Stomach (tissue), 9 donors: ENCODE results near the gene KCNC1. TPM values are rescaled to one million over a fixed set of nuclear protein-coding genes. Genes with fewer than 3 reads are reported as not detected.

ENCODE experiments used
- DNase-seq, 2 donors: peaks; one replicate each; pipeline versions ENCODE4 v3.0.0 to v3.0.0-alpha.2; 2013 to 2019
- H3K27ac ChIP-seq, 5 donors: fragments of 200-600 bp in 4 of 5; sonication (generic) in 4 of 5; one replicate each; pipeline ENCODE4 v1.5.1; 2013 to 2019; ENCODE audit warnings: mild to moderate bottlenecking in 1 of 5, moderate library complexity in 1 of 5
- H3K27me3 ChIP-seq, 3 donors: fragments of 200-600 bp; sonication (generic); one replicate each; pipeline ENCODE4 v1.5.1; 2017 to 2019; ENCODE audit warnings: mixed run types in 1 of 3
- H3K36me3 ChIP-seq, 4 donors: fragments of 200-600 bp; sonication (generic); 1 replicate in 3 of 4; 2 replicates in 1 of 4; pipeline ENCODE4 v1.5.1; 2016 to 2019
- H3K4me1 ChIP-seq, 4 donors: fragments of 200-600 bp; sonication (generic); one replicate each; pipeline ENCODE4 v1.5.1; 2016 to 2019
- H3K4me3 ChIP-seq, 4 donors: fragments of 200-600 bp; sonication (generic) in 3 of 4; one replicate each; pipeline ENCODE4 v1.5.1; 2016 to 2019; ENCODE audit warnings: mild to moderate bottlenecking in 1 of 4
- H3K9me3 ChIP-seq, 4 donors: fragments of 200-600 bp; sonication (generic); one replicate each; pipeline ENCODE4 v1.5.1; 2016 to 2019
- CTCF ChIP-seq, 7 experiments: fragments of 450-650 bp in 4 of 7; fragments of 200-600 bp in 3 of 7; sonication (generic) in 3 of 7; IDR thresholded peaks; one replicate each; pipeline ENCODE4 v1.5.1; 2016 to 2019; ENCODE audit warnings: antibody characterized with exemption in 7 of 7, control low read depth in 2 of 7, mild to moderate bottlenecking in 1 of 7
- EP300 ChIP-seq: sonication (generic); formaldehyde crosslinking; IDR thresholded peaks from one replicate; pipeline ENCODE4 v1.6.1; 2017; ENCODE audit warnings: antibody characterized with exemption
- POLR2A ChIP-seq, 4 donors: fragments of 450-650 bp; IDR thresholded peaks; one replicate each; pipeline ENCODE4 v1.6.1; 2016; ENCODE audit warnings: antibody characterized with exemption in 4 of 4, control low read depth in 2 of 4, mild to moderate bottlenecking in 1 of 4, moderate library complexity in 1 of 4
- POLR2AphosphoS5 ChIP-seq, 3 donors: sonication (generic); formaldehyde crosslinking; IDR thresholded peaks; one replicate each; pipeline ENCODE4 v1.6.1; 2016; ENCODE audit warnings: antibody characterized with exemption in 3 of 3
- WGBS, 5 donors: extraction: QIAGEN DNeasy Blood & Tissue Kit in 3 of 5; methylation state at CpG; one replicate each; pipeline versions ENCODE4 v1.1.5 to v1.1.7; 2013 to 2018; 5-methylcytosine and 5-hydroxymethylcytosine counted together
- intact Hi-C: fragments of 100-400 bp; cut with DNase I; formaldehyde crosslinking; loops from one replicate; pipeline ENCODE4 v1.15.1; 2023; ENCODE audit warnings: low total_unique reads
- polyA plus RNA-seq, 3 donors: library from polyadenylated mRNA; stranded (reverse); fragments of 200-250 nt; gene quantifications; one replicate each; pipeline ENCODE4 v1.2.3, GENCODE V29; 2013
- total RNA-seq, 5 donors: library from RNA; depleted of rRNA; stranded (reverse); fragments of >200 nt; gene quantifications; one replicate each; pipeline versions ENCODE4 v1.1.0 to v1.2.3, GENCODE V29; 2014 to 2016
- donor health status: healthy with polysubstance abuse.
- donor health status: Bipolar disorder and iron deficiency.
- donor health status: healthy.

KCNC1 gene
- total and polyA plus RNA-seq, 8 donors = 0.03 to 0.18 TPM; not detected in 6

GRCh38 chr11:17827006-17827405 is 92.4 kb downstream of the KCNC1 start:
- intact Hi-C loops = no loop called here
- H3K4me3 ChIP-seq = no peak overlapping the region
- no peaks in the 10 kb centered on the region for H3K27me3 ChIP-seq
- 87 to 94% (median 91%) methylated on average over 5 of the region's 5 CpGs for WGBS, 5 donors
- peaks cover 4 to 16% (median 11%) of the 10 kb centered on the region in 4 donors for H3K4me1 ChIP-seq
- H3K36me3 ChIP-seq = no peaks in the 10 kb centered on the region
- H3K27ac ChIP-seq = no peak overlapping the region
- no peaks in the 10 kb centered on the region for H3K9me3 ChIP-seq
- TF ChIP-seq POLR2A (IDR thresholded peaks at IDR 0.05) (no peak), EP300 (no peak), CTCF (IDR thresholded peaks at IDR 0.05) (no peak), POLR2AphosphoS5 (IDR thresholded peaks at IDR 0.05) (no peak)
- no peak for DNase-seq

GRCh38 chr11:17828311-17828751 is 93.8 kb downstream of the KCNC1 start:
- DNase-seq = peak; percentile 29 to 86
- Histone ChIP-seq H3K4me3 (no peak overlapping the region), H3K27me3 (no peaks in the 10 kb centered on the region), H3K27ac (peak overlapping the region in 3 of 5 donors; percentile 5 to 51 (median 32)), H3K4me1 (peaks cover 0 to 5% (median 3%) of the 10 kb centered on the region in 4 donors), H3K36me3 (no peaks in the 10 kb centered on the region), H3K9me3 (no peaks in the 10 kb centered on the region)
- intact Hi-C loops = no loop called here
- 70 to 77% (median 70%) methylated on average over 9 of the region's 9 CpGs for WGBS, 5 donors
- peak in 1 of 3 donors; percentile 7 for TF ChIP-seq POLR2AphosphoS5 (IDR thresholded peaks at IDR 0.05)
- TF ChIP-seq EP300 = no peak

- DNase-seq = no peak
- no peak overlapping the region for H3K27ac ChIP-seq
- H3K9me3 ChIP-seq = no peaks in the 10 kb centered on the region
- no peak overlapping the region for H3K4me3 ChIP-seq
- peaks cover 0 to 5% (median 3%) of the 10 kb centered on the region in 4 donors for H3K4me1 ChIP-seq
- no peaks in the 10 kb centered on the region for H3K27me3 ChIP-seq
- 84 to 100% (median 94%) methylated on average over 1 of the region's 1 CpG for WGBS, 5 donors
- TF ChIP-seq POLR2A (IDR thresholded peaks at IDR 0.05) (no peak), POLR2AphosphoS5 (IDR thresholded peaks at IDR 0.05) (no peak), EP300 (no peak), CTCF (IDR thresholded peaks at IDR 0.05) (no peak)
- H3K36me3 ChIP-seq = no peaks in the 10 kb centered on the region
- intact Hi-C loops = no loop called here
Observed at GRCh38 chr11:17831228-17831627, 96.6 kb downstream of the KCNC1 start.

- H3K27me3 ChIP-seq = no peaks in the 10 kb centered on the region
- H3K4me1 ChIP-seq = peaks cover 0 to 5% (median 3%) of the 10 kb centered on the region in 4 donors
- no peaks in the 10 kb centered on the region for H3K9me3 ChIP-seq
- H3K27ac ChIP-seq = no peak overlapping the region
- 93 to 96% (median 94%) methylated on average over 3 of the region's 3 CpGs for WGBS, 5 donors
- no peak overlapping the region for H3K4me3 ChIP-seq
- intact Hi-C loops = no loop called here
- TF ChIP-seq POLR2AphosphoS5 (IDR thresholded peaks at IDR 0.05) (no peak), CTCF (IDR thresholded peaks at IDR 0.05) (no peak), EP300 (no peak), POLR2A (IDR thresholded peaks at IDR 0.05) (no peak)
- no peak for DNase-seq
- no peaks in the 10 kb centered on the region for H3K36me3 ChIP-seq
Observed at GRCh38 chr11:17831883-17832282, 97.3 kb downstream of the KCNC1 start.

Other genes with a start within 250 kb of the KCNC1 start
- 100 to 1,000 TPM in 1 of 5 donors, 10 to 100 TPM in 3, 1 to 10 TPM in 1; 9.4 to 107 (median 22.6) TPM for gene USH1C, start 190.4 kb upstream of the KCNC1 start, total RNA-seq
- 10 to 100 TPM in 1 of 3 donors, 1 to 10 TPM in 2; 4.8 to 42.5 (median 7.1) TPM for gene USH1C, start 190.4 kb upstream of the KCNC1 start, polyA plus RNA-seq
- gene OTOG, start 187.5 kb upstream of the KCNC1 start, total RNA-seq = not detected
- not detected for gene OTOG, start 187.5 kb upstream of the KCNC1 start, polyA plus RNA-seq
- gene MYOD1, start 15.2 kb upstream of the KCNC1 start, total RNA-seq = not detected
- not detected for gene MYOD1, start 15.2 kb upstream of the KCNC1 start, polyA plus RNA-seq